ENCODE results near the gene PXYLP1.

DNA sequence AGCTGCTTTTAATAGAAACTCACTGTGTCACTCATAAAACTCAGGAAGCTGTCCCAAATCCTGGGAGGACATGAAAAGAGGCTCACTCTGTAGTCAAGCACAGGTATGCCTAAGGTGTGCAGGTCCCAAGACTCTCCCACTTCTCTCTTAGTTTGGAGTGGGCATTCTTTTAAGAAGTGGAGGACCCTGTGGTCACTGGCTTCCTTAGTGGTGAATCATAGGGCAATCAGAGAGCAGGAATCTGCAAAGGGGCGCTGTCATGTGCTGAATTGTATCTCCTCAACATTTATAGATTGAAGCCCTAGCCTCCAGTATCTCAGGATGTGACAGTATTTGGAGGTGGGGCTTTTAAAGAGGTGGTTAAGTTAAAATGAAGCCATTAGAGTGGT lies 89.5 kb downstream of the PXYLP1 start:
- TF ChIP-seq POLR2A (IDR thresholded peaks at IDR 0.05; ENCODE audit: low read depth, low read length) (no peak), POLR2AphosphoS5 (IDR thresholded peaks at IDR 0.05; ENCODE audit: low read depth, low read length) (no peak), TAF1 (IDR thresholded peaks at IDR 0.05; ENCODE audit: borderline replicate concordance, low read depth, low read length) (no peak)
